Adrenal gland (tissue), 5 donors: Measurements from ENCODE around the gene DMXL2.

Source experiments
- POLR2A ChIP-seq, 2 donors: fragments of 450-650 bp; IDR thresholded peaks; one replicate each; pipeline ENCODE4 v1.6.1; 2017; ENCODE audit warnings: antibody characterized with exemption in 2 of 2, mild to moderate bottlenecking in 2 of 2, moderate library complexity in 1 of 2
- TF ChIP-seq, protein P1 (sequence below), 6 experiments: fragments of 450-650 bp in 4 of 6; fragments of 200-600 bp in 2 of 6; sonication (generic) in 1 of 6; IDR thresholded peaks; 1 replicate in 5 of 6; 2 replicates in 1 of 6; pipeline versions ENCODE4 v1.5.1 to v1.8.0; 2016 to 2021; ENCODE audit warnings: antibody characterized with exemption in 6 of 6, mild to moderate bottlenecking in 2 of 6, moderate library complexity in 1 of 6
- donor health status: DM: no; HTN: no; CAD: no.

DNA sequence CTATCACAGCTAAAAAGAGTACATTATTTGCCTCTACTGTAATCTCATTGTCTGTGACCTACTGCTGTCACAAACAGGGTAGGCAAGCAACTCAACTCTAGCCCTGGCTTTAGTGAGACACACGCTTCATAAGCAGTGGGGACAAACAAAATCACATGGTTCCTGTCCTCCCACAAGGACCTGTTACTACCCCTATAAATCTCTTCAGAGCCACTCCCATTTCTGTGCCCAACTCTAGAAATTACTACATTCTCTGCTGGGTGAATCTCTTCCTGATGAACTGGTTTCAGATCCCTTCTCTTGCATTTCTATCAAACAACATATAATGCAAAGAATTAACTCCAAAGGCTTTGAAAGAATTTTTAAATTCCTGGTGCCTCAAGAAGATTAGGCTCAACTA is 117.3 kb downstream of the DMXL2 start:
- TF ChIP-seq, protein P1, sequence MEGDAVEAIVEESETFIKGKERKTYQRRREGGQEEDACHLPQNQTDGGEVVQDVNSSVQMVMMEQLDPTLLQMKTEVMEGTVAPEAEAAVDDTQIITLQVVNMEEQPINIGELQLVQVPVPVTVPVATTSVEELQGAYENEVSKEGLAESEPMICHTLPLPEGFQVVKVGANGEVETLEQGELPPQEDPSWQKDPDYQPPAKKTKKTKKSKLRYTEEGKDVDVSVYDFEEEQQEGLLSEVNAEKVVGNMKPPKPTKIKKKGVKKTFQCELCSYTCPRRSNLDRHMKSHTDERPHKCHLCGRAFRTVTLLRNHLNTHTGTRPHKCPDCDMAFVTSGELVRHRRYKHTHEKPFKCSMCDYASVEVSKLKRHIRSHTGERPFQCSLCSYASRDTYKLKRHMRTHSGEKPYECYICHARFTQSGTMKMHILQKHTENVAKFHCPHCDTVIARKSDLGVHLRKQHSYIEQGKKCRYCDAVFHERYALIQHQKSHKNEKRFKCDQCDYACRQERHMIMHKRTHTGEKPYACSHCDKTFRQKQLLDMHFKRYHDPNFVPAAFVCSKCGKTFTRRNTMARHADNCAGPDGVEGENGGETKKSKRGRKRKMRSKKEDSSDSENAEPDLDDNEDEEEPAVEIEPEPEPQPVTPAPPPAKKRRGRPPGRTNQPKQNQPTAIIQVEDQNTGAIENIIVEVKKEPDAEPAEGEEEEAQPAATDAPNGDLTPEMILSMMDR (IDR thresholded peaks at IDR 0.05), result no peak
- TF ChIP-seq POLR2A (IDR thresholded peaks at IDR 0.05), result no peak
